ENCODE measurements around the gene EP300.
A peak's percentile ranks its signal among the peaks of the same experiment; 100 is the strongest.
"Not testable (repeated sequence)": the region's sequence is repeated elsewhere in the genome, so short reads cannot be mapped to it uniquely, and the experiment has no call there.

EP300 gene

GRCh38 chr22:41169157-41169556, 76.8 kb downstream of the EP300 start:
- DNase-seq = no peak

GRCh38 chr22:41171996-41172395, 79.6 kb downstream of the EP300 start:
- DNase-seq = no peak

GRCh38 chr22:41175546-41175945, 83.2 kb downstream of the EP300 start:
- no peak for DNase-seq

GRCh38 chr22:41177040-41177621, 84.7 kb downstream of the EP300 start:
- no peak for DNase-seq

- no peak for DNase-seq
Observed at GRCh38 chr22:41177622-41178424, 85.4 kb downstream of the EP300 start.

- DNase-seq = peak in 1 of 2 donors; percentile 49
Observed at GRCh38 chr22:41178425-41178975, 86.1 kb downstream of the EP300 start.

GRCh38 chr22:41180362-41180761, 88.0 kb downstream of the EP300 start:
- not testable (repeated sequence) for DNase-seq

GRCh38 chr22:41180926-41181325, 88.5 kb downstream of the EP300 start:
- no peak for DNase-seq

GRCh38 chr22:41181349-41182241, 89.2 kb downstream of the EP300 start:
- no peak for DNase-seq

GRCh38 chr22:41184679-41185078, 92.3 kb downstream of the EP300 start:
- DNase-seq = no peak

- DNase-seq = no peak
Observed at GRCh38 chr22:41191467-41191866, 99.1 kb downstream of the EP300 start.

GRCh38 chr22:41193829-41194228, 101.4 kb downstream of the EP300 start:
- DNase-seq = no peak

GRCh38 chr22:41197038-41197972, 104.9 kb downstream of the EP300 start:
- peak; percentile 68 to 82 for DNase-seq

GRCh38 chr22:41198027-41198580, 105.7 kb downstream of the EP300 start:
- no peak for DNase-seq

GRCh38 chr22:41201141-41201540, 108.7 kb downstream of the EP300 start:
- DNase-seq = no peak

GRCh38 chr22:41203118-41203517, 110.7 kb downstream of the EP300 start:
- no peak for DNase-seq

- no peak for DNase-seq
Observed at GRCh38 chr22:41204066-41204465, 111.7 kb downstream of the EP300 start.

GRCh38 chr22:41204992-41205900, 112.9 kb downstream of the EP300 start, which contains the start of gene L3MBTL2:
Gene L3MBTL2, plus strand, starts transcription at chr22:41205312. Its CDS starts 51 bp downstream, at chr22:41205363.
- DNase-seq = peak; percentile 95 to 97

- DNase-seq = no peak
Observed at GRCh38 chr22:41206719-41207118, 114.3 kb downstream of the EP300 start.

- DNase-seq = no peak
Observed at GRCh38 chr22:41215409-41215808, 123.0 kb downstream of the EP300 start.
